Fibroblast of villous mesenchyme (primary cell): ENCODE measurements around the gene TLR2. TPM values are rescaled to one million over a fixed set of nuclear protein-coding genes. Genes with fewer than 3 reads are reported as not detected.
A peak's percentile ranks its signal among the peaks of the same experiment; 100 is the strongest.

Source experiments
- DNase-seq: peaks from one replicate; pipeline ENCODE4 v3.0.0-alpha.2; 2010; ENCODE audit warnings: low read depth
- H3K4me3 ChIP-seq: 2 replicates; pipeline ENCODE4 v1.5.1; 2011; ENCODE audit warnings: low read depth, mild to moderate bottlenecking, low read length
- CTCF ChIP-seq: IDR thresholded peaks from 2 replicates; pipeline ENCODE4 v1.5.1; 2012; ENCODE audit warnings: low read depth, mild to moderate bottlenecking, low read length; ENCODE audit not compliant: insufficient read depth
- total RNA-seq: library from RNA; depleted of rRNA; stranded (reverse); fragments of >200 nt; gene quantifications from 2 replicates; pipeline ENCODE4 v1.2.3, GENCODE V29; 2012

Gene TLR2
- total RNA-seq, 1 donor = under 0.01 TPM

GRCh38 chr4:153639833-153640802, 44.0 kb upstream of the TLR2 start:
- DNase-seq = no peak
- no peak overlapping the region for H3K4me3 ChIP-seq
- no peak for TF ChIP-seq CTCF

GRCh38 chr4:153641532-153641931, 42.5 kb upstream of the TLR2 start:
- TF ChIP-seq CTCF = no peak
- no peak for DNase-seq
- H3K4me3 ChIP-seq = no peak overlapping the region

GRCh38 chr4:153643406-153644383, 40.4 kb upstream of the TLR2 start:
- TF ChIP-seq CTCF = peak; percentile 62
- DNase-seq = peak; percentile 55
- no peak overlapping the region for H3K4me3 ChIP-seq

- peak; percentile 19 for TF ChIP-seq CTCF
- no peak for DNase-seq
- no peak overlapping the region for H3K4me3 ChIP-seq
Observed at GRCh38 chr4:153645183-153645582, 38.9 kb upstream of the TLR2 start.

- TF ChIP-seq CTCF = no peak
- no peak overlapping the region for H3K4me3 ChIP-seq
- no peak for DNase-seq
Observed at GRCh38 chr4:153646261-153646660, 37.8 kb upstream of the TLR2 start.

- DNase-seq = no peak
- no peak overlapping the region for H3K4me3 ChIP-seq
- no peak for TF ChIP-seq CTCF
Observed at GRCh38 chr4:153646978-153647377, 37.1 kb upstream of the TLR2 start.
